ENCODE data around the gene HBG1.

DNA sequence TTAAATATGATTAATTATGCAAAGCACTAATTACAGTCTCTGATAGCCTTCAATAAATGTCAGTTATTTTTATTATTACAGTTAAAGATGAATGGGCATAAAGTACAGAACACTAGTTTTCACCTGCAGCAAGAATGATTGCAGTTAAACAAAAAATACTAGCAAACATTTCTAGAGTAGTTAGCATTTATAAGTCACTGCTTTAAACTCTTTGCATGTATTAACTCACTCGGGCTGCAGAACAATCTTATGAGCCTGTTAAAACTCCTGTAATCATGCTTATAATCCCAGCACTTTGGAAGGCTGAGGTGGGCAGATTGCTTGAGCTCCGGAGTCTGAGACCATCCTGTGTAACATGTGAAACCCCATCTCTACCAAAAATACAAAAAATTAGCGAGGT is 37.2 kb upstream of the HBG1 start:
- TF ChIP-seq, protein P1, sequence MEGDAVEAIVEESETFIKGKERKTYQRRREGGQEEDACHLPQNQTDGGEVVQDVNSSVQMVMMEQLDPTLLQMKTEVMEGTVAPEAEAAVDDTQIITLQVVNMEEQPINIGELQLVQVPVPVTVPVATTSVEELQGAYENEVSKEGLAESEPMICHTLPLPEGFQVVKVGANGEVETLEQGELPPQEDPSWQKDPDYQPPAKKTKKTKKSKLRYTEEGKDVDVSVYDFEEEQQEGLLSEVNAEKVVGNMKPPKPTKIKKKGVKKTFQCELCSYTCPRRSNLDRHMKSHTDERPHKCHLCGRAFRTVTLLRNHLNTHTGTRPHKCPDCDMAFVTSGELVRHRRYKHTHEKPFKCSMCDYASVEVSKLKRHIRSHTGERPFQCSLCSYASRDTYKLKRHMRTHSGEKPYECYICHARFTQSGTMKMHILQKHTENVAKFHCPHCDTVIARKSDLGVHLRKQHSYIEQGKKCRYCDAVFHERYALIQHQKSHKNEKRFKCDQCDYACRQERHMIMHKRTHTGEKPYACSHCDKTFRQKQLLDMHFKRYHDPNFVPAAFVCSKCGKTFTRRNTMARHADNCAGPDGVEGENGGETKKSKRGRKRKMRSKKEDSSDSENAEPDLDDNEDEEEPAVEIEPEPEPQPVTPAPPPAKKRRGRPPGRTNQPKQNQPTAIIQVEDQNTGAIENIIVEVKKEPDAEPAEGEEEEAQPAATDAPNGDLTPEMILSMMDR (IDR thresholded peaks at IDR 0.05; ENCODE audit: low read depth, low read length) = no peak
- no peak for TF ChIP-seq POLR2A (IDR thresholded peaks at IDR 0.05; ENCODE audit: extremely low read depth, insufficient read length)
